Parathyroid adenoma (tissue), 2 donors: ENCODE results near the gene WDR46.

Source experiments
- H2AFZ ChIP-seq: fragments of 300-600 bp; sonication (generic); one replicate; pipeline ENCODE4 v1.7.0; 2017; ENCODE audit warnings: antibody characterized with exemption, mild to moderate bottlenecking
- H3K27ac ChIP-seq: fragments of 300-600 bp; sonication (generic); one replicate; pipeline ENCODE4 v1.7.0; 2017
- H3K27me3 ChIP-seq: fragments of 300-600 bp; sonication (generic); one replicate; pipeline ENCODE4 v1.7.0; 2017; ENCODE audit warnings: low read length; ENCODE audit not compliant: control insufficient read depth, insufficient read depth
- H3K36me3 ChIP-seq: fragments of 300-600 bp; sonication (generic); one replicate; pipeline ENCODE4 v1.7.0; 2017; ENCODE audit warnings: low read length; ENCODE audit not compliant: control insufficient read depth, insufficient read depth
- H3K4me1 ChIP-seq: fragments of 300-600 bp; sonication (generic); one replicate; pipeline ENCODE4 v1.7.0; 2017; ENCODE audit warnings: control low read depth
- H3K4me2 ChIP-seq: fragments of 300-600 bp; sonication (generic); one replicate; pipeline ENCODE4 v1.7.0; 2017; ENCODE audit warnings: low read length
- H3K4me3 ChIP-seq: fragments of 300-600 bp; sonication (generic); one replicate; pipeline ENCODE4 v1.7.0; 2017; ENCODE audit warnings: low read depth, low read length
- H3K79me2 ChIP-seq: fragments of 300-600 bp; sonication (generic); one replicate; pipeline ENCODE4 v1.7.0; 2017; ENCODE audit warnings: control low read depth
- H3K9ac ChIP-seq: fragments of 300-600 bp; sonication (generic); one replicate; pipeline ENCODE4 v1.7.0; 2017; ENCODE audit warnings: mild to moderate bottlenecking
- H3K9me3 ChIP-seq: fragments of 300-600 bp; sonication (generic); one replicate; pipeline ENCODE4 v1.7.0; 2017; ENCODE audit warnings: low read length; ENCODE audit not compliant: control insufficient read depth
- CTCF ChIP-seq: fragments of 300-600 bp; sonication (generic); IDR thresholded peaks from one replicate; pipeline ENCODE4 v1.7.0; 2017; ENCODE audit warnings: antibody characterized with exemption, mild to moderate bottlenecking
- donor health status: primary hyperparathyroidism.

WDR46 gene

GRCh38 chr6:33320315-33321181 lies 31.5 kb upstream of the WDR46 start:
- no peak for TF ChIP-seq CTCF
- Histone ChIP-seq H3K4me3 (peak overlapping the region; percentile 11), H3K4me1 (peaks cover 44% of the 10 kb centered on the region), H3K4me2 (peak overlapping the region; percentile 54), H3K27me3 (no peaks in the 10 kb centered on the region), H3K9ac (no peak overlapping the region), H3K79me2 (peaks cover 7% of the 10 kb centered on the region), H3K9me3 (no peaks in the 10 kb centered on the region), H3K36me3 (no peaks in the 10 kb centered on the region), H3K27ac (peak overlapping the region; percentile 86), H2AFZ (peak overlapping the region; percentile 3)

DNA sequence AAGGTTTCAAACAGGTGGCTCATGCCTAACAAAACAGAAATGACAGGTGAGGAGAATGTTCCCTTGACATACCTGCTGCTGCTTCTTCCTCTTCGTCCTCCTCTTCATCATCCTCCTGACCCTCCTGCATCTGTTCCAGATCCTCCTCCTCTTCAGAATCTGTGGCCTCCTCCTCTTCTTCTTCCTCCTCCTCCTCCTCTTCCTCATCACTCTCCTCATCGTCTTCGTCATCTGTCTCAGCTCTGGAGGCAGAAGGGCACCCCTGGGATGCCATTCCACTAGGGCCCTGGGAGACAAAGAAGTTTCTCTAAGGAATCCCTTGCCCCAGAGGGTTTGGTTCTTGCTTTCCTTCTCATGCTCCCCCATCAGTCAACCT lies 30.9 kb upstream of the WDR46 start:
- no peak for TF ChIP-seq CTCF
- H3K4me3 ChIP-seq: peak overlapping the region; percentile 11
- no peak overlapping the region for H3K9ac ChIP-seq
- H3K4me1 ChIP-seq: peaks cover 47% of the 10 kb centered on the region
- H3K4me2 ChIP-seq: peak overlapping the region; percentile 54
- H3K9me3 ChIP-seq: no peaks in the 10 kb centered on the region
- no peak overlapping the region for H2AFZ ChIP-seq
- peak overlapping the region; percentile 86 for H3K27ac ChIP-seq
- H3K36me3 ChIP-seq: no peaks in the 10 kb centered on the region
- no peaks in the 10 kb centered on the region for H3K27me3 ChIP-seq
- peaks cover 7% of the 10 kb centered on the region for H3K79me2 ChIP-seq

DNA sequence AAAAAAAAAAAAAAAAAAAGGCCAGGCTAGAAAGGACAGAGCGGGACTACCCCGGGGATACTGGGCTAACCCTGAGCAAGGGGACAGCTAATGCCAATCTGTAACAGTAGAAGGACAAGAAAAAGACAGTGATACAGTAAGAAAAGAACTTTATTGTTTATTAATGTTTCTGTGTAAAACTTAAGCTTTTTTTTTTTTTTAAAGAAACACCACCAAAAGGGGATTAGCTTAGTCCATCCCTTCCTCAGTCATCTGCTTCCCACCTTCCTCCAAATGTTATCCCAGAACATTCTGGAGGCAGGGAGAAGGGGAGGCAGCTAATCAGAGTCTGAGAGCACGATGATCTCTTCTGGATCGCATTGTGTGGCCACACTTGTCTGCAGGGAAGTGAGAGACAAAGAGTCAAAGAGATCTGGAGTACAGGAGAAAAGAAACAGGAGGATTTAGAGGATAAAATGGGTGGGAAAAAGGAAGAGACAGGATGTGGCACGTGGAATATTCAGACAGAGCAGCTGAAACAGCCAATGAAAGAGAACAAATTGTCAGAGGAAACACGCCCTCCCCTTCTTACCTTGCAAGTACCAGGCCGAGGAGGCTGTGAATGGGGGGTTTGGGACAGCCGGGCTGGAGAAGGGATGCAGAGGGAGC lies 29.5 kb upstream of the WDR46 start:
- no peak overlapping the region for H3K9ac ChIP-seq
- H3K79me2 ChIP-seq: peaks cover 7% of the 10 kb centered on the region
- no peak overlapping the region for H2AFZ ChIP-seq
- peaks cover 51% of the 10 kb centered on the region for H3K4me1 ChIP-seq
- H3K27ac ChIP-seq: peak overlapping the region; percentile 86
- peak overlapping the region; percentile 84 for H3K4me3 ChIP-seq
- no peaks in the 10 kb centered on the region for H3K27me3 ChIP-seq
- TF ChIP-seq CTCF: no peak
- H3K36me3 ChIP-seq: no peaks in the 10 kb centered on the region
- no peaks in the 10 kb centered on the region for H3K9me3 ChIP-seq
- H3K4me2 ChIP-seq: peak overlapping the region; percentile 78

GRCh38 chr6:33317669-33318425 lies 28.8 kb upstream of the WDR46 start, which contains the start of gene ZBTB22:
Gene ZBTB22 (minus strand): TSS chr6:33317744. CDS start chr6:33316916, 828 bp downstream.
- Histone ChIP-seq H3K4me1 (peaks cover 51% of the 10 kb centered on the region), H3K27me3 (no peaks in the 10 kb centered on the region), H2AFZ (peak within 1 kb of the TSS; percentile 61), H3K4me3 (peak within 1 kb of the TSS; percentile 84), H3K36me3 (no peaks in the 10 kb centered on the region), H3K4me2 (peak within 1 kb of the TSS; percentile 78), H3K27ac (peak within 1 kb of the TSS; percentile 86), H3K9me3 (no peaks in the 10 kb centered on the region), H3K9ac (no peak within 1 kb of the TSS), H3K79me2 (peaks cover 7% of the 10 kb centered on the region)
- no peak for TF ChIP-seq CTCF
